ENCODE results near the gene CHST9.
"Not testable (repeated sequence)": the region's sequence is repeated elsewhere in the genome, so short reads cannot be mapped to it uniquely, and the experiment has no call there.

Gene CHST9

DNA sequence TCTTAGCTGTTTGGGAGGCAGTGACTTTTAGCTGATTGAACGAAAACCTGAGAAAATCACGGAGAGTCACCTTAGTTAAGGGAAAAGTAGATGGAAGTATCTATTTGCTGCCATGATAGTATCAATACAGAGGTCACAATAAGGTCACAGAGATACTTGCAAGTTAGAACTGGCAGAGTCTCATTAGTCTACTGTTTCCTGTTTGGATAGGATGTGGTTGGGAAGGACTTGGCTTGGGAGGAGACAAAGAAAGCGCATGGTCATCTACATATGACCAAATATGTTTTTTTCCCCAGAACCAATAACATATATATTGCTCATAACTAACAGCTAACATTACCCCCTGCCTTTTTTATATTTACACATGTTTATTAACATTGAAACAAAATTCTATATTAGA, 241.2 kb downstream of the CHST9 start:
- no peak overlapping the region for H3K27ac ChIP-seq
- TF ChIP-seq, protein P1, sequence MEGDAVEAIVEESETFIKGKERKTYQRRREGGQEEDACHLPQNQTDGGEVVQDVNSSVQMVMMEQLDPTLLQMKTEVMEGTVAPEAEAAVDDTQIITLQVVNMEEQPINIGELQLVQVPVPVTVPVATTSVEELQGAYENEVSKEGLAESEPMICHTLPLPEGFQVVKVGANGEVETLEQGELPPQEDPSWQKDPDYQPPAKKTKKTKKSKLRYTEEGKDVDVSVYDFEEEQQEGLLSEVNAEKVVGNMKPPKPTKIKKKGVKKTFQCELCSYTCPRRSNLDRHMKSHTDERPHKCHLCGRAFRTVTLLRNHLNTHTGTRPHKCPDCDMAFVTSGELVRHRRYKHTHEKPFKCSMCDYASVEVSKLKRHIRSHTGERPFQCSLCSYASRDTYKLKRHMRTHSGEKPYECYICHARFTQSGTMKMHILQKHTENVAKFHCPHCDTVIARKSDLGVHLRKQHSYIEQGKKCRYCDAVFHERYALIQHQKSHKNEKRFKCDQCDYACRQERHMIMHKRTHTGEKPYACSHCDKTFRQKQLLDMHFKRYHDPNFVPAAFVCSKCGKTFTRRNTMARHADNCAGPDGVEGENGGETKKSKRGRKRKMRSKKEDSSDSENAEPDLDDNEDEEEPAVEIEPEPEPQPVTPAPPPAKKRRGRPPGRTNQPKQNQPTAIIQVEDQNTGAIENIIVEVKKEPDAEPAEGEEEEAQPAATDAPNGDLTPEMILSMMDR (IDR thresholded peaks at IDR 0.05), result no peak
- TF ChIP-seq ZFX (IDR thresholded peaks at IDR 0.05; ENCODE audit: borderline replicate concordance), result no peak

DNA sequence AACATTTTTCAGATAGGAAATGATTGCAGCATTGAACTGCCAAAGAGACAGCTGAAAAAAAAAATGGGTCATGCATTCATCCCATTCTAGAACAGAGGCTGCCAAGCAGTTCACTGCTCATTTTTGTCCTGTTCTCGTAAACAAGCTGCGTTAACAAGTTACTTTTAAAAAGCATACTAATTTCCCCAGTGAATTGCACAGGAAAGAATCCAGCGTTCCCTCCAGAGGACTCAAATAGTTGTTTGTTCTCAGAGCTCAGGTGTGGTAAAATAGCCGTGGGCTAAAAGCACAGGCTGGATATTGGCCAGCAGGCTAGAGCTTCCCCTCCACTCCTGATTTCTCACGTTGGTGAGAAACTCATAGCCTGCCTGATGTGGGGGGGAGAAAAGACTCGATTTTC, 243.5 kb downstream of the CHST9 start:
- H3K27ac ChIP-seq, result peak overlapping the region; percentile 50
- no peak for TF ChIP-seq ZFX (IDR thresholded peaks at IDR 0.05; ENCODE audit: borderline replicate concordance)
- TF ChIP-seq, protein P1 (IDR thresholded peaks at IDR 0.05), result no peak

DNA sequence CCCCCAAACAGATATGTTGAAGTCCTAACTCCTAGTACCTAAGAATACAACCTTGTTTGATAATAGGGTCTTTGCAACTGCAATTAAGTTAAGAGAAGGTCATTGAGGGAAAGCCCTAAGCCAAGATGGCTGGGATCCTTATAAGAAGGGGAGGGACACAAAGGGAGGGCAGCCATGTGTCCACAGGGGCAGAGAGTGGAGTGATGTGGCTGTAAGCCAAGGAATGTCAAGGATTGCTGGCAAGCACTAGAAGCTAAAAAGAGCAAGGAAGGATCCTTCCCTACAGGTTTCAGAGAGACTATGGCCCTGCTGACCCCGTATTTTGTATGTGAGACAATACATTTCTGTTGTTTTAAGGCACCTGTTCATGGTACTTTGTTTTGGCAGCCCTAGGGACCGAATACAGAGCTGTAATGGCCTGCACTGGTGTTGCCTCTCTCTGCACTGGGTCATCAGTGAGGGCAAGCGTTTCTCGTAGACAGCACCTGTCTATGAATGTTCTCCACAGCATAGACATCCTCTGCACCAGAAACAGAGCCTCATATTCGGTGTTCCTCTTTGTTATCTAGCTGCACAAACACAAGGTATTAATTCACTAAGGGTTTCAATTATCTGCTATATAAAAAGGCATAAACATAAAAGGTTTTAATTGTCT, 244.2 kb downstream of the CHST9 start:
- TF ChIP-seq, protein P1 (IDR thresholded peaks at IDR 0.05), result no peak
- TF ChIP-seq ZFX (IDR thresholded peaks at IDR 0.05; ENCODE audit: borderline replicate concordance), result no peak
- H3K27ac ChIP-seq, result peak overlapping the region; percentile 50

DNA sequence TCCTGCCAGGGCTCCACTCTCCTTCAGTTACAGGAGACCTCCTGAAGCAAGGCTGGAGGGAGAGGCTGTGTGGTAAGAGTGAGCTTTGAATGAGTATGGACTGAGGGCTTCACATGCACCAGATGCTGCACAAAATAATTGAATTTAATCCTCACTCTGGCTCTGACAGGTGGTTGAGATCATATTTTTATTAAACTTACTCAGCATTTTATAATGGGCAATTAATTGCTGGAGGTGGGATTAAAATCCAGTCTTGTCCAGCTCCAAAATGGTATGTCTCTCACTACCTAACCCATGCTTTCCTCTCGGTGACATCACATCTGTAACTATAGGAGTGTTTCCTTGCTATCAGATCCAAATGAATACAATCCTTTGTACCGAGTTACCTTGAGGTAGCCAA, 253.4 kb downstream of the CHST9 start:
- no peak overlapping the region for H3K27ac ChIP-seq
- TF ChIP-seq, protein P1 (IDR thresholded peaks at IDR 0.05), result no peak
- TF ChIP-seq ZFX (IDR thresholded peaks at IDR 0.05; ENCODE audit: borderline replicate concordance), result no peak

DNA sequence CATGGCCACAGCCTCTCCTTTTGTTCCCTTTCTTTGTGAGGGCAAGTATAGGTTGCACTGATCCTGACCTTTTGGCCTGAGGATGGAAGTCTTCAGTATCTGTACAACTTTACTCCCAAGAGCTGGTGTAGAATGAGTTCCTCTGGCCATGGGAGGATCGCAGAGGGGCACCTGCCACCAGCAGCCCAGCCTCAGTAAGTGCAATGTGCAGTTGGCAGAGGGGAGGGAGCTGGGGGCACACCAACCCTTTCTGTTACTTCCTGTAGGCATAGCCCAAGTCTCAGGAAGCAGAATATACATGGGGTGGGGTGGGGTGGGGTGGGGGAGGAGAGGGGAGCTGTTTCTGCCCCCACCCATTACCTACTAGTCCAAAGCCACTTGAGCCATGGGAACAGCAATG, 254.5 kb downstream of the CHST9 start:
- no peak overlapping the region for H3K27ac ChIP-seq
- TF ChIP-seq ZFX (IDR thresholded peaks at IDR 0.05; ENCODE audit: borderline replicate concordance), result no peak
- TF ChIP-seq, protein P1 (IDR thresholded peaks at IDR 0.05), result no peak

DNA sequence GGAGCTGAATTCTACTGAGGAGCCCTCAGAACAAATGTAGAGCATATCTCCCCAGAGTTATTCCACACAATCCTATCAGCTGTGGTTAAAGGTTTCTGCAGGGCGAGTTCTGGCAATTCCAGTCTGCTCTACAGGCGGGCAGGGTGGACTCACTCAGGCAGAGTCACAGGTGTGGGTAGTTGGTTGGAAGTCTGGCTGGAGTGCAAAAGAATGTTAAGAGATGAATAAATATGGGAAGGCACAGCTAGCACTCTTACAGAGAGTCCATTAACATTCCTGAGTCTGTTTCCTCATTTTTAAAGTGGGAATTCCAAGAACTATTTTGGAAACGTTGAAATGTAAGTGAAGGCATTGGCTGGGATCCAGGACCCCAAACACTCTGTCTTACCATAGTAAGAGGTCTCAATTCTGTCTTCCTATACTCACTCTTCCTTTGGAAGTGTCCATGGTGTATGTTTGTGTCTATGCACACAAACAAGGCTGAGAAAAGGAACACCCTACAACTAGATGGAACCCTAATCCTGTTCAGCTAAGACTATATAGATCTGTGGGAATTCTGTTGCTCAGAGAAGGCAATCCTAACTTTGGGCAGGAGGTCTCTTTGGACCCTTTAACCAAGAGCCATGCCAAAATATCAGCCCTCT, 256.3 kb downstream of the CHST9 start:
- no peak overlapping the region for H3K27ac ChIP-seq
- no peak for TF ChIP-seq ZFX (IDR thresholded peaks at IDR 0.05; ENCODE audit: borderline replicate concordance)
- TF ChIP-seq, protein P1 (IDR thresholded peaks at IDR 0.05), result no peak

DNA sequence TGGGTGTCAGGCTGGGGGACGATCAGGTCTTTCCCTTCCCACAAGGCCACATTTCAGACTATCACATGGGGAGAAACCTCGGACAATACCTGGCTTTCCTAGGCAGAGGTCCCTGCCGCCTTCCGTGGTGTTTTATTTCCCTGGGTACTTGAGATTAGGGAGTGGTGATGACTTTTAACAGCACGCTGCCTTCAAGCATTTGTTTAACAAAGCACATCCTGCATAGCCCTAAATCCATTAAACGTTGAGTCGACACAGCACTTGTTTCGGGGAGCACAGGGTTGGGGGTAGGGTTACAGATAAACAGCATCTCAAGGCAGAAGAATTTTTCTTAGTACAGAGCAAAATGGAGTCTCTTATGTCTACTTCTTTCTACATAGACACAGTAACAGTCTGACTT, 257.3 kb downstream of the CHST9 start:
- H3K27ac ChIP-seq, result not testable (repeated sequence)

Data from 22Rv1 (cell line).